Measurements from ENCODE around the gene MMP2.

GRCh38 chr16:55453909-55454308 is 25.1 kb upstream of the MMP2 start:
- TF ChIP-seq CTCF (IDR thresholded peaks at IDR 0.05) (no peak), EP300 (IDR thresholded peaks at IDR 0.05) (no peak)

All from esophagus muscularis mucosa (tissue), 3 donors.